Ovary (tissue), 9 donors: ENCODE data around the gene RNASE11. TPM values are rescaled to one million over a fixed set of nuclear protein-coding genes. Genes with fewer than 3 reads are reported as not detected.

Source experiments
- DNase-seq, 5 donors: peaks; one replicate each; pipeline ENCODE4 v3.0.0-alpha.2; 2019 to 2020
- H3K27ac ChIP-seq, 2 donors: fragments of 200-600 bp; one replicate each; pipeline versions ENCODE4 v1.5.1 to v1.8.0; 2019 to 2022
- H3K27me3 ChIP-seq: fragments of 200-600 bp; one replicate; pipeline ENCODE4 v1.8.0; 2022
- H3K36me3 ChIP-seq: fragments of 200-600 bp; sonication (generic); one replicate; pipeline ENCODE4 v1.5.1; 2019
- H3K4me1 ChIP-seq: one replicate; pipeline ENCODE4 v1.8.1; 2013; ENCODE audit warnings: mild to moderate bottlenecking, moderate library complexity; ENCODE audit not compliant: insufficient read depth
- H3K4me3 ChIP-seq: fragments of 200-600 bp; sonication (generic); one replicate; pipeline ENCODE4 v1.5.1; 2017
- H3K9me3 ChIP-seq, 2 donors: fragments of 200-600 bp in 1 of 2; sonication (generic) in 1 of 2; one replicate each; pipeline versions ENCODE4 v1.5.1 to v1.8.1; 2013 to 2019; ENCODE audit warnings: mild to moderate bottlenecking in 1 of 2, moderate library complexity in 1 of 2
- EP300 ChIP-seq: sonication (generic); formaldehyde crosslinking; IDR thresholded peaks from one replicate; pipeline ENCODE4 v1.6.1; 2017; ENCODE audit warnings: antibody characterized with exemption
- POLR2A ChIP-seq: fragments of 450-650 bp; IDR thresholded peaks from one replicate; pipeline ENCODE4 v1.6.1; 2017; ENCODE audit warnings: antibody characterized with exemption, mild to moderate bottlenecking, moderate library complexity
- WGBS, 3 donors: extraction: QIAGEN DNeasy Blood & Tissue Kit in 1 of 3; methylation state at CpG; one replicate each; pipeline versions ENCODE4 v1.1.5 to v1.1.7; 2013 to 2017; 5-methylcytosine and 5-hydroxymethylcytosine counted together
- intact Hi-C, 4 donors: fragments of 100-400 bp; cut with DNase I; formaldehyde crosslinking; loops; one replicate each; pipeline versions ENCODE4 v1.11.0 to v1.15.1; 2022 to 2023
- polyA plus RNA-seq, 2 donors: library from polyadenylated mRNA; stranded (reverse); fragments of 200-250 nt in 1 of 2; fragments of 350-450 nt in 1 of 2; fragmentation: Illumina TruSeq in 1 of 2; extraction: RNeasy Lipid Tissue Mini Kit (QIAGEN cat#74804) in 1 of 2; gene quantifications; one replicate each; pipeline ENCODE4 v1.2.3, GENCODE V29; 2013 to 2014
- total RNA-seq, 7 donors: library from RNA; depleted of rRNA in 2 of 7; stranded (reverse); fragments of >200 nt in 2 of 7; fragmentation: NEBNext Ultra II Directional in 3 of 7; extraction: Animal tissue kit (Norgen Biotek cat#: 25700) in 3 of 7; gene quantifications; one replicate each; pipeline versions ENCODE4 v1.1.0 to v1.2.4, GENCODE V29; 2016 to 2023
- TF ChIP-seq, protein P1 (sequence below), 3 donors: fragments of 450-650 bp in 2 of 3; fragments of 200-600 bp in 1 of 3; IDR thresholded peaks; one replicate each; pipeline versions ENCODE4 v1.5.1 to v1.8.0; 2016 to 2022; ENCODE audit warnings: antibody characterized with exemption in 3 of 3, mild to moderate bottlenecking in 1 of 3
- donor health status: DM: no; HTN: no; CAD: no; lungs with moderate emphysema.
- donor health status: DM: no; HTN: no; CAD: no.
- donor health status: Bipolar disorder and iron deficiency.
- donor health status: DM: yes; HTN: yes; CAD: no.
- donor health status: DM: no; HTN: no; CAD: no.
- donor health status: DM: yes; HTN: yes; CAD: no.

The RNASE11 gene
- total and polyA plus RNA-seq, 9 donors: 0.28 TPM; not detected in 8

DNA sequence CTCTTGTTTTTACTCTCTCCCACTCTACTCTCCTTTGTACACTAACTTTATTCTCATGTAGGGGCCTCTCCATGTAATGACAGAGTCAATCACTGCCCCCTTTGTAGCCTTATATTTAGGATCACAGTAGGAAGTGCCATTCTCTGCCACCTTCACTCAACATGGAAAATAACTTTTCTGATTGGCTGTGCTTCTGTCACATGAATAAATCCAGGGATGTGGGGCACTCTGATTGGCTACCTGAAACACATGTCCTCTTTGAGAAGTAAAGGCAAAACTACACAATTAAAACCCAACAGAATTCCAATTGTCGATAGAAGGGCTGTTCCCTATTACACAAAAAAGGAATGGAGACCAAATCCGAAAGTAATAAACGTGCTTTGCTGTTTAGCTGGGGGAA is 26.8 kb downstream of the RNASE11 start, which contains the start of gene RNASE9:
RNASE9 (minus strand) TSS at position 87 of the 400 bp plus-strand sequence.
- DNase-seq: no peak
- no peaks in the 10 kb centered on the region for H3K36me3 ChIP-seq
- no peaks in the 10 kb centered on the region for H3K27me3 ChIP-seq
- H3K27ac ChIP-seq: no peak within 1 kb of the TSS
- no peak within 1 kb of the TSS for H3K4me3 ChIP-seq
- H3K9me3 ChIP-seq: no peaks in the 10 kb centered on the region
- 81 to 88% (median 84%) methylated on average over 3 of the region's 3 CpGs for WGBS, 3 donors
- TF ChIP-seq POLR2A: no peak
- TF ChIP-seq EP300: no peak
- TF ChIP-seq, protein P1, sequence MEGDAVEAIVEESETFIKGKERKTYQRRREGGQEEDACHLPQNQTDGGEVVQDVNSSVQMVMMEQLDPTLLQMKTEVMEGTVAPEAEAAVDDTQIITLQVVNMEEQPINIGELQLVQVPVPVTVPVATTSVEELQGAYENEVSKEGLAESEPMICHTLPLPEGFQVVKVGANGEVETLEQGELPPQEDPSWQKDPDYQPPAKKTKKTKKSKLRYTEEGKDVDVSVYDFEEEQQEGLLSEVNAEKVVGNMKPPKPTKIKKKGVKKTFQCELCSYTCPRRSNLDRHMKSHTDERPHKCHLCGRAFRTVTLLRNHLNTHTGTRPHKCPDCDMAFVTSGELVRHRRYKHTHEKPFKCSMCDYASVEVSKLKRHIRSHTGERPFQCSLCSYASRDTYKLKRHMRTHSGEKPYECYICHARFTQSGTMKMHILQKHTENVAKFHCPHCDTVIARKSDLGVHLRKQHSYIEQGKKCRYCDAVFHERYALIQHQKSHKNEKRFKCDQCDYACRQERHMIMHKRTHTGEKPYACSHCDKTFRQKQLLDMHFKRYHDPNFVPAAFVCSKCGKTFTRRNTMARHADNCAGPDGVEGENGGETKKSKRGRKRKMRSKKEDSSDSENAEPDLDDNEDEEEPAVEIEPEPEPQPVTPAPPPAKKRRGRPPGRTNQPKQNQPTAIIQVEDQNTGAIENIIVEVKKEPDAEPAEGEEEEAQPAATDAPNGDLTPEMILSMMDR (IDR thresholded peaks at IDR 0.05): no peak
- peaks cover 1% of the 10 kb centered on the region for H3K4me1 ChIP-seq
- intact Hi-C loops: no loop called here

DNA sequence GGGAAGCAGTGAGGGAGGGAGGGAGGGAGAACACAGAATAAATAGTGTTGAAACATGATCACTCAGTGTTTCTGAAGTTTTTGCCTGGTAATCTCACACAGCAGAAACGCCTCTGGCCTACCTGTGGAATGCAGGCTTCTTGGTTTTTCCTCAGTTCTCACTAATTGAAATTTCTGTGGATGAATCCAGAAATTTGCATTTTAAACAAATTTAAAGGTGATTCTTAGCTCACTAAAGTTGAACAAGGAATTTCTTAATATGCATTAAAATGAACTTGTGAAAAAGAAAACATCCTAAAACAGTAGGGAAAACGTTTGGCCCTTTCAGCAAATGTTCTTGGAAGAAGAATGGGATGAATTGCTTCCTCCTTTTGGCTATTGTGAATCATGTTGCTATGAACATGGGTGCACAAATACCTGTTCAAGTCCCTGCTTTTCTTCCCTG is 28.3 kb downstream of the RNASE11 start:
- TF ChIP-seq POLR2A (no peak), EP300 (no peak)
- TF ChIP-seq, protein P1 (IDR thresholded peaks at IDR 0.05): no peak
- DNase-seq: no peak
- Histone ChIP-seq H3K27me3 (no peaks in the 10 kb centered on the region), H3K4me3 (no peak overlapping the region), H3K9me3 (no peaks in the 10 kb centered on the region), H3K4me1 (peaks cover 1% of the 10 kb centered on the region), H3K27ac (no peak overlapping the region), H3K36me3 (no peaks in the 10 kb centered on the region)
- intact Hi-C loops: no loop called here
- 26 to 30% (median 29%) methylated on average over 2 of the region's 2 CpGs for WGBS, 3 donors

DNA sequence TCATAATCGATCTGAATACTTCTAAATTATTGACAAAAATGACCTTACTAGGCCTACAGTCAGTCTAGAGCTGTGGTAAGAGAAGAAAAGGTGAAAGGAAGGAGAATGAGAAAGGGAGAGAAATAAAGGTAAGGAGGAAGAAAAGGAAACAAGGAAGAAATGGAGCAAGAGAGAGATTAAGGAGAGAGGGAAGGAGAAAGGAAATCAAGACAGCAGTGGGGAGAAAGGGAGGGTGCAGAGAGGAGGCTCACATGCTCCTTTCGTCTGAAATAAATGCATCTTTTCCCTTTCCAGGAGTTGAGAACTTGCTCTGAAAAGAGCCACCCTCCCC is 30.6 kb downstream of the RNASE11 start:
- no peaks in the 10 kb centered on the region for H3K36me3 ChIP-seq
- H3K27me3 ChIP-seq: no peaks in the 10 kb centered on the region
- no peak for DNase-seq
- peaks cover 1% of the 10 kb centered on the region for H3K4me1 ChIP-seq
- H3K4me3 ChIP-seq: no peak overlapping the region
- intact Hi-C loops: no loop called here
- 31 to 41% (median 34%) methylated on average over 2 of the region's 2 CpGs for WGBS, 3 donors
- no peak overlapping the region for H3K27ac ChIP-seq
- TF ChIP-seq EP300: no peak
- TF ChIP-seq, protein P1 (IDR thresholded peaks at IDR 0.05): no peak
- no peak for TF ChIP-seq POLR2A
- no peaks in the 10 kb centered on the region for H3K9me3 ChIP-seq

DNA sequence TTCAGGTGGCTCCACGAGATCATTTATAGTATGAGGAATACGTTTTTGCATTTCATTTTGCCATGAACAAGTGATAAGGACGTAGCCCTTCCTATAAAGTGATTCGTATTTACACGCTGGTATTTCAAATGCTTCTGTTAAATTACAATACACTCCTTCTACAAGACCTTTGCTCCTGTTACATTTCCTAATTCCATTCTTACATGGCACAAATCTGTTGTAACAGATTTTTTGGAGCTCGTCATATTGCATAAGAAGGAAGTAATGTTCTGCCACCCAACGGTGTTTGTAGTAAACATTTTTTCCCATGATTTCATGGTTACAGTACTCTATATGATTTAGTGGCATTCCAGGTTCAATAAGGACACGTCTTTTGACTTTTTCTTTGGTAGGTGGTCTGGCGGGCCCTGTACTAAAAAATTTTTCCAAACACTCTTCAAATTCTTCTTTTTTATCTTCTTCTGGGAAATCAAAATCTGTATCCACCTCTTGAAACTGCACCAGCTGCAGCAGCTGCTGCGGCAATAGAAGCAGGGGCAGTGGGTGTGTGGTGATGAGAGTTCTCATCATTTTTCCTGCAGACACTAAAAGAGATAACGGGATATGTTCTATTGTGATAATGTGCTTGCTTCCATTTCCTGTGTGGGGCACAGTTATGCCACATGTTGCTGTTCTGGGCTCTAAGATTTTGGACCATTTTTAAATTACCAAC is 31.1 kb downstream of the RNASE11 start:
- intact Hi-C loops: no loop called here
- Histone ChIP-seq H3K9me3 (no peaks in the 10 kb centered on the region), H3K4me3 (no peak overlapping the region), H3K27me3 (no peaks in the 10 kb centered on the region), H3K4me1 (peaks cover 1% of the 10 kb centered on the region), H3K36me3 (no peaks in the 10 kb centered on the region), H3K27ac (no peak overlapping the region)
- DNase-seq: no peak
- WGBS, 3 donors: 47 to 57% (median 50%) methylated on average over 11 of the region's 11 CpGs
- TF ChIP-seq EP300: no peak
- TF ChIP-seq, protein P1 (IDR thresholded peaks at IDR 0.05): no peak
- TF ChIP-seq POLR2A: no peak
